ENCODE measurements around the gene NCOA6.
A peak's percentile ranks its signal among the peaks of the same experiment; 100 is the strongest.
"Not testable (repeated sequence)": the region's sequence is repeated elsewhere in the genome, so short reads cannot be mapped to it uniquely, and the experiment has no call there.

Gene NCOA6

GRCh38 chr20:34829191-34829590 is 3.7 kb upstream of the NCOA6 start:
- no peak for DNase-seq

GRCh38 chr20:34824806-34825529 is 483 bp downstream of the NCOA6 start:
- peak; percentile 70 to 89 (median 76) for DNase-seq

GRCh38 chr20:34824452-34824805 is 1.0 kb downstream of the NCOA6 start:
- DNase-seq, result peak; percentile 57 to 69 (median 60)

- DNase-seq, result no peak
Observed at GRCh38 chr20:34824026-34824425, 1.4 kb downstream of the NCOA6 start.

GRCh38 chr20:34820805-34821578 is 4.5 kb downstream of the NCOA6 start:
- no peak for DNase-seq

- DNase-seq, result no peak
Observed at GRCh38 chr20:34817801-34818200, 7.7 kb downstream of the NCOA6 start.

- DNase-seq, result no peak
Observed at GRCh38 chr20:34817072-34817471, 8.4 kb downstream of the NCOA6 start.

- no peak for DNase-seq
Observed at GRCh38 chr20:34815636-34816035, 9.8 kb downstream of the NCOA6 start.

- DNase-seq, result no peak
Observed at GRCh38 chr20:34808583-34808982, 16.9 kb downstream of the NCOA6 start.

GRCh38 chr20:34807944-34808465 is 17.4 kb downstream of the NCOA6 start:
- not testable (repeated sequence) for DNase-seq

- DNase-seq, result no peak
Observed at GRCh38 chr20:34806255-34806654, 19.2 kb downstream of the NCOA6 start.

- no peak for DNase-seq
Observed at GRCh38 chr20:34798871-34799270, 26.6 kb downstream of the NCOA6 start.

GRCh38 chr20:34798328-34798727 is 27.1 kb downstream of the NCOA6 start:
- DNase-seq, result no peak

- DNase-seq, result no peak
Observed at GRCh38 chr20:34797012-34797995, 28.1 kb downstream of the NCOA6 start.

- no peak for DNase-seq
Observed at GRCh38 chr20:34794006-34794585, 31.4 kb downstream of the NCOA6 start.

GRCh38 chr20:34792687-34793363 is 32.6 kb downstream of the NCOA6 start:
- no peak for DNase-seq

- peak; percentile 22 to 52 (median 41) for DNase-seq
Observed at GRCh38 chr20:34791289-34792020, 34.0 kb downstream of the NCOA6 start.

- no peak for DNase-seq
Observed at GRCh38 chr20:34781220-34781619, 44.2 kb downstream of the NCOA6 start.

- DNase-seq, result not testable (repeated sequence)
Observed at GRCh38 chr20:34780291-34780690, 45.2 kb downstream of the NCOA6 start.

GRCh38 chr20:34776177-34776576 is 49.3 kb downstream of the NCOA6 start:
- no peak for DNase-seq

GRCh38 chr20:34774886-34775285 is 50.6 kb downstream of the NCOA6 start:
- DNase-seq, result no peak
